HEK293 (cell line): ENCODE data around the gene OGFOD2.

Experiments used
- CTCF ChIA-PET: fragments of 350-600 bp; formaldehyde crosslinking; extraction: SDS; loops from one replicate; lab custom pipeline; 2021; ENCODE audit warnings: antibody characterized with exemption; lab: Yijun Ruan, JAX
- POLR2A ChIA-PET: fragments of 300-600 bp; formaldehyde crosslinking; extraction: SDS; loops from one replicate; lab custom pipeline; 2020; ENCODE audit warnings: antibody characterized with exemption, inconsistent platforms; lab: Yijun Ruan, JAX
- H3K27ac ChIP-seq: fragments of 200-500 bp; sonication (Bioruptor generic); 2 replicates; pipeline ENCODE4 v1.5.1; 2014; ENCODE audit warnings: low read depth, low read length, control low read depth, inconsistent platforms; ENCODE audit errors: extremely low read depth
- H3K36me3 ChIP-seq, 2 experiments: fragments of 200-500 bp in 1 of 2; sonication (Bioruptor generic) in 1 of 2; 1 replicate in 1 of 2; 2 replicates in 1 of 2; pipeline ENCODE4 v1.5.1; 2014 to 2017; ENCODE audit warnings: inconsistent platforms in 2 of 2, low read length in 2 of 2; ENCODE audit not compliant: control insufficient read depth in 2 of 2, insufficient read depth in 1 of 2
- H3K4me1 ChIP-seq: fragments of 200-500 bp; sonication (Bioruptor generic); 2 replicates; pipeline ENCODE4 v1.5.1; 2014; ENCODE audit warnings: mild to moderate bottlenecking, low read length, inconsistent platforms; ENCODE audit not compliant: control insufficient read depth, insufficient read depth
- H3K4me3 ChIP-seq: 2 replicates; pipeline ENCODE4 v1.5.1; 2011; ENCODE audit warnings: low read depth, mild to moderate bottlenecking, control low read depth, low read length, moderate library complexity
- H3K9me3 ChIP-seq: fragments of 200-500 bp; sonication (Bioruptor generic); 2 replicates; pipeline ENCODE4 v1.5.1; 2014; ENCODE audit warnings: low read depth, low read length, inconsistent platforms; ENCODE audit not compliant: control insufficient read depth, insufficient read depth
- GLI4 ChIP-seq: fragments of 450-650 bp; formaldehyde crosslinking; IDR thresholded peaks from 2 replicates; pipeline ENCODE4 v1.5.1; 2016; ENCODE audit warnings: missing biosample characterization, missing genetic modification characterization
- HOXC10 ChIP-seq: sonication (generic); formaldehyde crosslinking; IDR thresholded peaks from 2 replicates; pipeline ENCODE4 v1.8.1; 2023; ENCODE audit warnings: mild to moderate bottlenecking, missing genetic modification reagents
- KLF9 ChIP-seq: fragments of 450-650 bp; formaldehyde crosslinking; IDR thresholded peaks from 2 replicates; pipeline ENCODE4 v1.5.1; 2016; ENCODE audit warnings: missing biosample characterization, missing genetic modification characterization, low read depth
- MZF1 ChIP-seq: fragments of 450-650 bp; formaldehyde crosslinking; IDR thresholded peaks from 2 replicates; pipeline ENCODE4 v1.5.1; 2017; ENCODE audit warnings: missing biosample characterization, missing genetic modification characterization, borderline replicate concordance
- YY1 ChIP-seq: fragments of 450-650 bp; formaldehyde crosslinking; IDR thresholded peaks from 2 replicates; pipeline ENCODE4 v1.5.1; 2018; ENCODE audit warnings: missing biosample characterization, missing genetic modification characterization
- ZBTB21 ChIP-seq: fragments of 450-650 bp; formaldehyde crosslinking; IDR thresholded peaks from 2 replicates; pipeline ENCODE4 v1.5.1; 2017; ENCODE audit warnings: missing biosample characterization, missing genetic modification characterization
- ZBTB8A ChIP-seq: fragments of 450-650 bp; formaldehyde crosslinking; IDR thresholded peaks from 2 replicates; pipeline ENCODE4 v1.5.1; 2016; ENCODE audit warnings: missing biosample characterization, missing genetic modification characterization
- ZFHX2 ChIP-seq: fragments of 450-650 bp; formaldehyde crosslinking; conservative IDR thresholded peaks from 2 replicates; pipeline ENCODE4 v1.5.1; 2016; ENCODE audit warnings: missing biosample characterization, missing genetic modification characterization
- ZIC2 ChIP-seq: fragments of 450-650 bp; formaldehyde crosslinking; IDR thresholded peaks from 2 replicates; pipeline ENCODE4 v1.5.1; 2016; ENCODE audit warnings: missing biosample characterization, missing genetic modification characterization
- ZNF112 ChIP-seq: fragments of 450-650 bp; formaldehyde crosslinking; IDR thresholded peaks from 2 replicates; pipeline ENCODE4 v1.5.0; 2017; ENCODE audit warnings: missing biosample characterization, missing genetic modification characterization
- ZNF114 ChIP-seq: fragments of 450-650 bp; formaldehyde crosslinking; IDR thresholded peaks from 2 replicates; pipeline ENCODE4 v1.5.0; 2017; ENCODE audit warnings: missing biosample characterization, missing genetic modification characterization
- ZNF121 ChIP-seq: fragments of 450-650 bp; formaldehyde crosslinking; IDR thresholded peaks from 2 replicates; pipeline ENCODE4 v1.5.1; 2016; ENCODE audit warnings: missing biosample characterization, missing genetic modification characterization
- ZNF138 ChIP-seq: fragments of 450-650 bp; formaldehyde crosslinking; IDR thresholded peaks from 2 replicates; pipeline ENCODE4 v1.5.1; 2016; ENCODE audit warnings: missing biosample characterization, missing genetic modification characterization, borderline replicate concordance
- ZNF146 ChIP-seq: fragments of 450-650 bp; formaldehyde crosslinking; IDR thresholded peaks from 2 replicates; pipeline ENCODE4 v1.5.1; 2016; ENCODE audit warnings: missing biosample characterization, missing genetic modification characterization
- ZNF155 ChIP-seq: fragments of 450-650 bp; formaldehyde crosslinking; IDR thresholded peaks from 2 replicates; pipeline ENCODE4 v1.5.1; 2016; ENCODE audit warnings: missing biosample characterization, missing genetic modification characterization
- ZNF169 ChIP-seq: fragments of 450-650 bp; formaldehyde crosslinking; IDR thresholded peaks from 2 replicates; pipeline ENCODE4 v1.5.1; 2016; ENCODE audit warnings: missing biosample characterization, missing genetic modification characterization
- ZNF335 ChIP-seq: fragments of 450-650 bp; formaldehyde crosslinking; conservative IDR thresholded peaks from 2 replicates; pipeline ENCODE4 v1.5.1; 2016; ENCODE audit warnings: missing biosample characterization, missing genetic modification characterization
- ZNF366 ChIP-seq: fragments of 450-650 bp; formaldehyde crosslinking; conservative IDR thresholded peaks from 2 replicates; pipeline ENCODE4 v1.5.1; 2016; ENCODE audit warnings: missing biosample characterization, missing genetic modification characterization
- ZNF404 ChIP-seq: fragments of 450-650 bp; formaldehyde crosslinking; IDR thresholded peaks from 2 replicates; pipeline ENCODE4 v1.5.1; 2017; ENCODE audit warnings: missing biosample characterization, missing genetic modification characterization
- ZNF510 ChIP-seq: fragments of 450-650 bp; formaldehyde crosslinking; IDR thresholded peaks from 2 replicates; pipeline ENCODE4 v1.5.1; 2018; ENCODE audit warnings: mild to moderate bottlenecking, missing genetic modification characterization, missing biosample characterization; ENCODE audit not compliant: insufficient replicate concordance
- ZNF521 ChIP-seq: fragments of 450-650 bp; formaldehyde crosslinking; IDR thresholded peaks from 2 replicates; pipeline ENCODE4 v1.5.1; 2017; ENCODE audit warnings: missing biosample characterization, mild to moderate bottlenecking, missing genetic modification characterization
- ZNF610 ChIP-seq: fragments of 450-650 bp; formaldehyde crosslinking; IDR thresholded peaks from 2 replicates; pipeline ENCODE4 v1.5.1; 2016; ENCODE audit warnings: missing biosample characterization, missing genetic modification characterization, borderline replicate concordance
- ZNF777 ChIP-seq: fragments of 450-650 bp; formaldehyde crosslinking; IDR thresholded peaks from 2 replicates; pipeline ENCODE4 v1.5.1; 2017; ENCODE audit warnings: missing biosample characterization, missing genetic modification characterization, borderline replicate concordance
- ZNF792 ChIP-seq: fragments of 450-650 bp; formaldehyde crosslinking; IDR thresholded peaks from 2 replicates; pipeline ENCODE4 v1.5.1; 2016; ENCODE audit warnings: missing biosample characterization, missing genetic modification characterization
- TF ChIP-seq, protein P1 (sequence below): fragments of 450-650 bp; formaldehyde crosslinking; IDR thresholded peaks from 2 replicates; pipeline ENCODE4 v1.5.1; 2016; ENCODE audit warnings: missing biosample characterization, missing genetic modification characterization
- TF ChIP-seq, protein P2 (sequence below): fragments of 450-650 bp; formaldehyde crosslinking; IDR thresholded peaks from 2 replicates; pipeline ENCODE4 v1.5.1; 2016; ENCODE audit warnings: missing biosample characterization, missing genetic modification characterization
- TF ChIP-seq, protein P3 (sequence below): fragments of 450-650 bp; formaldehyde crosslinking; IDR thresholded peaks from 2 replicates; pipeline ENCODE4 v1.5.1; 2016; ENCODE audit warnings: missing biosample characterization, missing genetic modification characterization, low read depth

OGFOD2 gene

DNA sequence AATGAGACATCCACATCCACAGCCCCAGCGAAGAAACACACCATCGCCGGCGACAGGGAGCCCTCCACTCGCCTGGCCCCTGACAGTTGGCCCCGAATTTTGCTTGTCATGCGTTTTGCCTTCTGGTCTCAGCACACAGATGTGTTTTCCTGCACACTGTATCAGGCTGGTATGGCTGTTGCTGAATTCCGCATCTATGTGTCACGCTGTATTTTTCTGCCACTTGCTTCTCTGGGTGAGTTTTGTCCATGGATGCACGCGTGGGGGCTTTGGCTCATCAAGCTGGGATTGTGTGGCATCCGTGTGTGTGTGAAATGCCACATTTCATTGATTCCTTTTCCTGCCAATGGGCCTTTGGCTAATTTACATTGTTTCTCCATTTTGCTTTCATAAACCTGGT lies 31.9 kb downstream of the OGFOD2 start:
- Histone ChIP-seq H3K4me1 (no peaks in the 10 kb centered on the region), H3K4me3 (no peak overlapping the region), H3K36me3 (no peaks in the 10 kb centered on the region), H3K9me3 (no peaks in the 10 kb centered on the region), H3K27ac (no peak overlapping the region)
- CTCF ChIA-PET: no interaction called here
- TF ChIP-seq ZNF792 (tag by site-specific recombination): no peak
- POLR2A ChIA-PET: no interaction called here

DNA sequence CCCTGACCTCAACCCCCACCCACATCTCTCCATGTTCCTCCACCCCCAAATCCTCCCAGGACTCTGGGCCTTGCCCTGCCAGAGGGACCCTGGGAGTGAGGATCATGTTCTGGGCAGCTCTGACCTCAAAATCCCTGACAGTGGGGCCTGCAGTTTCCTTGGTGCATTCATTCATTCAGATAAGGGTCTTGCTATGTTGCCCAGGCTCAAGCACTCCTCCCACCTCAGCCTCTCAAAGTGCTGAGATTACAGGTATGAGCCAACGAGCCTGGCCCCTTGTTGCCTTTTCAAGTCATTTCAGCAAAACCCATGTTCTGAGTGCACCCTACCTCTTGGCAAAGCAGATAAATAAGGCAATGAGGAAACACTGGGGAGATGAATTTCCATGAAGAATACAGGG lies 35.1 kb downstream of the OGFOD2 start:
- CTCF ChIA-PET: no interaction called here

DNA sequence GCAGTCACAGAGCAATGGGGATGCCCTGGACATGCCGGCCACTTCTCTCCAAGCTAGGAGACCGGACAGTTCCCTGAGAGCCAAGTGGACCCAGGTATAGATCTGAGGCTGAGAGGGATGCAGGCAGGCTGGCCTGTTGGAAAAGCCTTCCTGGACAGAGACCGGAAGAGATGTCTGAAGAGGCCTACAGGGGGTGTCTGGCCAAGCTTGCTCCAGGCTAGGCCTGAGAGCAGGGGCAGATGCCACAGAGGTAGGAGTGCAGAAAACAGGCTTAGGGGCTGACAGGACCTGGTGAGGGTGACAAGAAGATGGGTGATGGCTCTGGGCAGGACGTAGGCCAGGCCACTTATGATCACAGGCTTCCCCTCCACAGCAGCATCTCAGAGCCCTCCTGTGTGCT lies 35.6 kb downstream of the OGFOD2 start:
- Histone ChIP-seq H3K4me3 (no peak overlapping the region), H3K36me3 (no peaks in the 10 kb centered on the region)
- TF ChIP-seq ZNF610 (tag by site-specific recombination) (no peak), ZIC2 (tag by site-specific recombination) (no peak), KLF9 (tag by site-specific recombination) (no peak), ZBTB21 (tag by site-specific recombination) (no peak), YY1 (tag by site-specific recombination) (no peak), ZNF169 (no peak), ZNF335 (tag by site-specific recombination) (no peak), GLI4 (tag by site-specific recombination) (no peak), ZFHX2 (tag by site-specific recombination) (no peak), ZBTB8A (tag by site-specific recombination) (no peak), ZNF155 (tag by site-specific recombination) (no peak), ZNF112 (tag by site-specific recombination) (no peak), ZNF404 (tag by site-specific recombination) (no peak), HOXC10 (CRISPR knock-in tag) (no peak), ZNF114 (tag by site-specific recombination) (no peak), ZNF366 (tag by site-specific recombination) (no peak), ZNF521 (no peak), ZNF138 (no peak)
- TF ChIP-seq, protein P1, sequence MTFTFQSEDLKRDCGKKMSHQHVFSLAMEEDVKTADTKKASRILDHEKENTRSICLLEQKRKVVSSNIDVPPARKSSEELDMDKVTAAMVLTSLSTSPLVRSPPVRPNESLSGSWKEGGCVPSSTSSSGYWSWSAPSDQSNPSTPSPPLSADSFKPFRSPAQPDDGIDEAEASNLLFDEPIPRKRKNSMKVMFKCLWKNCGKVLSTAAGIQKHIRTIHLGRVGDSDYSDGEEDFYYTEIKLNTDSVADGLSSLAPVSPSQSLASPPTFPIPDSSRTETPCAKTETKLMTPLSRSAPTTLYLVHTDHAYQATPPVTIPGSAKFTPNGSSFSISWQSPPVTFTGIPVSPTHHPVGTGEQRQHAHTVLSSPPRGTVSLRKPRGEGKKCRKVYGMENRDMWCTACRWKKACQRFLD (tag by site-specific recombination): no peak
- TF ChIP-seq, protein P2, sequence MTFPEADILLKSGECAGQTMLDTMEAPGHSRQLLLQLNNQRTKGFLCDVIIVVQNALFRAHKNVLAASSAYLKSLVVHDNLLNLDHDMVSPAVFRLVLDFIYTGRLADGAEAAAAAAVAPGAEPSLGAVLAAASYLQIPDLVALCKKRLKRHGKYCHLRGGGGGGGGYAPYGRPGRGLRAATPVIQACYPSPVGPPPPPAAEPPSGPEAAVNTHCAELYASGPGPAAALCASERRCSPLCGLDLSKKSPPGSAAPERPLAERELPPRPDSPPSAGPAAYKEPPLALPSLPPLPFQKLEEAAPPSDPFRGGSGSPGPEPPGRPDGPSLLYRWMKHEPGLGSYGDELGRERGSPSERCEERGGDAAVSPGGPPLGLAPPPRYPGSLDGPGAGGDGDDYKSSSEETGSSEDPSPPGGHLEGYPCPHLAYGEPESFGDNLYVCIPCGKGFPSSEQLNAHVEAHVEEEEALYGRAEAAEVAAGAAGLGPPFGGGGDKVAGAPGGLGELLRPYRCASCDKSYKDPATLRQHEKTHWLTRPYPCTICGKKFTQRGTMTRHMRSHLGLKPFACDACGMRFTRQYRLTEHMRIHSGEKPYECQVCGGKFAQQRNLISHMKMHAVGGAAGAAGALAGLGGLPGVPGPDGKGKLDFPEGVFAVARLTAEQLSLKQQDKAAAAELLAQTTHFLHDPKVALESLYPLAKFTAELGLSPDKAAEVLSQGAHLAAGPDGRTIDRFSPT (tag by site-specific recombination): no peak
- TF ChIP-seq, all 188 proteins: peak for 0
- CTCF ChIA-PET: no interaction called here
- POLR2A ChIA-PET: no interaction called here
- H3K9me3 ChIP-seq: no peaks in the 10 kb centered on the region
- no peak overlapping the region for H3K27ac ChIP-seq
- H3K4me1 ChIP-seq: no peaks in the 10 kb centered on the region

More for the DNA sequence above, 35.1 kb downstream of the OGFOD2 start:
- POLR2A ChIA-PET: no interaction called here
- H3K9me3 ChIP-seq: no peaks in the 10 kb centered on the region
- no peaks in the 10 kb centered on the region for H3K4me1 ChIP-seq
- H3K27ac ChIP-seq: no peak overlapping the region
- TF ChIP-seq ZNF146 (tag by site-specific recombination) (no peak), MZF1 (tag by site-specific recombination) (no peak), ZNF510 (no peak), ZNF777 (tag by site-specific recombination) (no peak), ZNF121 (tag by site-specific recombination) (peak; percentile 91), ZNF335 (tag by site-specific recombination) (no peak)
- TF ChIP-seq, protein P3, sequence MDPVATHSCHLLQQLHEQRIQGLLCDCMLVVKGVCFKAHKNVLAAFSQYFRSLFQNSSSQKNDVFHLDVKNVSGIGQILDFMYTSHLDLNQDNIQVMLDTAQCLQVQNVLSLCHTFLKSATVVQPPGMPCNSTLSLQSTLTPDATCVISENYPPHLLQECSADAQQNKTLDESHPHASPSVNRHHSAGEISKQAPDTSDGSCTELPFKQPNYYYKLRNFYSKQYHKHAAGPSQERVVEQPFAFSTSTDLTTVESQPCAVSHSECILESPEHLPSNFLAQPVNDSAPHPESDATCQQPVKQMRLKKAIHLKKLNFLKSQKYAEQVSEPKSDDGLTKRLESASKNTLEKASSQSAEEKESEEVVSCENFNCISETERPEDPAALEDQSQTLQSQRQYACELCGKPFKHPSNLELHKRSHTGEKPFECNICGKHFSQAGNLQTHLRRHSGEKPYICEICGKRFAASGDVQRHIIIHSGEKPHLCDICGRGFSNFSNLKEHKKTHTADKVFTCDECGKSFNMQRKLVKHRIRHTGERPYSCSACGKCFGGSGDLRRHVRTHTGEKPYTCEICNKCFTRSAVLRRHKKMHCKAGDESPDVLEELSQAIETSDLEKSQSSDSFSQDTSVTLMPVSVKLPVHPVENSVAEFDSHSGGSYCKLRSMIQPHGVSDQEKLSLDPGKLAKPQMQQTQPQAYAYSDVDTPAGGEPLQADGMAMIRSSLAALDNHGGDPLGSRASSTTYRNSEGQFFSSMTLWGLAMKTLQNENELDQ (tag by site-specific recombination): no peak
- TF ChIP-seq, all 188 proteins: peak for 1
- Histone ChIP-seq H3K4me3 (no peak overlapping the region), H3K36me3 (no peaks in the 10 kb centered on the region)
